Parathyroid adenoma (tissue), 2 donors: ENCODE data around the gene HMGCLL1.

Experiments used
- H2AFZ ChIP-seq: fragments of 300-600 bp; sonication (generic); one replicate; pipeline ENCODE4 v1.7.0; 2017; ENCODE audit warnings: antibody characterized with exemption, mild to moderate bottlenecking
- H3K27ac ChIP-seq: fragments of 300-600 bp; sonication (generic); one replicate; pipeline ENCODE4 v1.7.0; 2017
- H3K27me3 ChIP-seq: fragments of 300-600 bp; sonication (generic); one replicate; pipeline ENCODE4 v1.7.0; 2017; ENCODE audit warnings: low read length; ENCODE audit not compliant: control insufficient read depth, insufficient read depth
- H3K36me3 ChIP-seq: fragments of 300-600 bp; sonication (generic); one replicate; pipeline ENCODE4 v1.7.0; 2017; ENCODE audit warnings: low read length; ENCODE audit not compliant: control insufficient read depth, insufficient read depth
- H3K4me1 ChIP-seq: fragments of 300-600 bp; sonication (generic); one replicate; pipeline ENCODE4 v1.7.0; 2017; ENCODE audit warnings: control low read depth
- H3K4me2 ChIP-seq: fragments of 300-600 bp; sonication (generic); one replicate; pipeline ENCODE4 v1.7.0; 2017; ENCODE audit warnings: low read length
- H3K4me3 ChIP-seq: fragments of 300-600 bp; sonication (generic); one replicate; pipeline ENCODE4 v1.7.0; 2017; ENCODE audit warnings: low read depth, low read length
- H3K79me2 ChIP-seq: fragments of 300-600 bp; sonication (generic); one replicate; pipeline ENCODE4 v1.7.0; 2017; ENCODE audit warnings: control low read depth
- H3K9ac ChIP-seq: fragments of 300-600 bp; sonication (generic); one replicate; pipeline ENCODE4 v1.7.0; 2017; ENCODE audit warnings: mild to moderate bottlenecking
- H3K9me3 ChIP-seq: fragments of 300-600 bp; sonication (generic); one replicate; pipeline ENCODE4 v1.7.0; 2017; ENCODE audit warnings: low read length; ENCODE audit not compliant: control insufficient read depth
- TF ChIP-seq, protein P1 (sequence below): fragments of 300-600 bp; sonication (generic); IDR thresholded peaks from one replicate; pipeline ENCODE4 v1.7.0; 2017; ENCODE audit warnings: antibody characterized with exemption, mild to moderate bottlenecking
- donor health status: primary hyperparathyroidism.

The HMGCLL1 gene

DNA sequence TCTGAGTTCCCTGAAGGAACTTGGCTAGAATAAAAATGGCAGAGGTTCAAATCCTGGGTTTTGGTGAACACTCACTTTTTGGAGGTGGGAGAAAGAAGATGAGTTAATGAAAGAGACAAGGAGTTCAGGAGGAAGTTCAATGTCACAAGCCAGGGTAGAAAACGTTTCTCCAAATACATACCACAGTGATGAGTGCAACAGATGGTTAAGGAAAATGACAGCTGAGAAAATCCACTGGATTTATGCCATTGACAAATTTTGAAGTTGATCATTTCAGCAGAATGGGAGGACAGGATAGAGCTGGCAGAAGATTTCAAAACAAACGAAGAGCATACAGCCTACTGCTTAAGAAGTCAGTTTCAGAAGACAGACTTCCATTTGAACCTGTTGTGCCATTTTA, 129.0 kb downstream of the HMGCLL1 start:
- Histone ChIP-seq H3K4me3 (no peak overlapping the region), H2AFZ (no peak overlapping the region), H3K4me1 (no peaks in the 10 kb centered on the region), H3K27ac (no peak overlapping the region), H3K27me3 (no peaks in the 10 kb centered on the region), H3K79me2 (no peaks in the 10 kb centered on the region), H3K36me3 (no peaks in the 10 kb centered on the region), H3K9ac (no peak overlapping the region), H3K4me2 (no peak overlapping the region), H3K9me3 (no peaks in the 10 kb centered on the region)
- TF ChIP-seq, protein P1, sequence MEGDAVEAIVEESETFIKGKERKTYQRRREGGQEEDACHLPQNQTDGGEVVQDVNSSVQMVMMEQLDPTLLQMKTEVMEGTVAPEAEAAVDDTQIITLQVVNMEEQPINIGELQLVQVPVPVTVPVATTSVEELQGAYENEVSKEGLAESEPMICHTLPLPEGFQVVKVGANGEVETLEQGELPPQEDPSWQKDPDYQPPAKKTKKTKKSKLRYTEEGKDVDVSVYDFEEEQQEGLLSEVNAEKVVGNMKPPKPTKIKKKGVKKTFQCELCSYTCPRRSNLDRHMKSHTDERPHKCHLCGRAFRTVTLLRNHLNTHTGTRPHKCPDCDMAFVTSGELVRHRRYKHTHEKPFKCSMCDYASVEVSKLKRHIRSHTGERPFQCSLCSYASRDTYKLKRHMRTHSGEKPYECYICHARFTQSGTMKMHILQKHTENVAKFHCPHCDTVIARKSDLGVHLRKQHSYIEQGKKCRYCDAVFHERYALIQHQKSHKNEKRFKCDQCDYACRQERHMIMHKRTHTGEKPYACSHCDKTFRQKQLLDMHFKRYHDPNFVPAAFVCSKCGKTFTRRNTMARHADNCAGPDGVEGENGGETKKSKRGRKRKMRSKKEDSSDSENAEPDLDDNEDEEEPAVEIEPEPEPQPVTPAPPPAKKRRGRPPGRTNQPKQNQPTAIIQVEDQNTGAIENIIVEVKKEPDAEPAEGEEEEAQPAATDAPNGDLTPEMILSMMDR, result no peak

DNA sequence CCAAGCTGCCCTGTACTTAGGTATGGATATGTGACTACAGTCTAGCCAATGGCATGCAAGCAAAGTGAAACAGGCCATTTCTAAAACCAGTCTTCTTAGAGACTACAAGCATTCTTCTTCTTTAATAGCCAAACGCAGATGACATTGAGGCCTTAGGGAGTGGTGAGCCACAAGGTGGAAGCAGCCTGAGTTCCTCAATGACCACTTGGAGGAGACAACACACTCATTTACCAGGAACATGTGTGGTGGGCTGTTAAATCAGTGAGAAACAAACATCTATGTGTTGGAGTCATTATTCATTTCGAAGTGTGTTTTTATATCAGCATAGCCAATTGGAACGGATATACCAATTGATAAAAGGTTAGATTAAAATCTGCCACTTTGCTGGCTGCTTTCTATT, 129.8 kb downstream of the HMGCLL1 start:
- H3K27ac ChIP-seq, result no peak overlapping the region
- H3K4me1 ChIP-seq, result no peaks in the 10 kb centered on the region
- no peak overlapping the region for H3K4me3 ChIP-seq
- H2AFZ ChIP-seq, result no peak overlapping the region
- no peak overlapping the region for H3K4me2 ChIP-seq
- H3K9ac ChIP-seq, result no peak overlapping the region
- no peaks in the 10 kb centered on the region for H3K79me2 ChIP-seq
- H3K9me3 ChIP-seq, result no peaks in the 10 kb centered on the region
- TF ChIP-seq, protein P1, result no peak
- no peaks in the 10 kb centered on the region for H3K36me3 ChIP-seq
- H3K27me3 ChIP-seq, result no peaks in the 10 kb centered on the region

DNA sequence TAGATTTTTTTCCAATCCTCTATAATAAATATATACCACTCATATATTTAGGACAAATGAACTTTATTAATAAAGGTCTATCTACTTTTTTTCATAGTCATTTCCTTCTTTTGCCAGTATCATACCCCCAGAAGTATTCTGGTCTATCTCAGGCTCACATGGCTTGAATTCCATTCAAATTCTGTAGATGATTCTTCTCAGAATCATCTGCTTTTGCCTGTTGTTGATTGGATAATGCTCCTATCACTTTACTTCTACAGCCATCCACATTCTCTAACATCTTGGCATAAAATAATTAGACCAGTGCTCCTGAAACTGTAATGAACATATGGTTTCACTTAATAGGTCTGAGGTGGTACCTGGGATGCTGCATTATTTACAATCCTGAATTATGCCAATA, 130.5 kb downstream of the HMGCLL1 start:
- no peak overlapping the region for H3K27ac ChIP-seq
- no peak overlapping the region for H3K9ac ChIP-seq
- no peaks in the 10 kb centered on the region for H3K27me3 ChIP-seq
- H3K9me3 ChIP-seq, result no peaks in the 10 kb centered on the region
- no peak overlapping the region for H3K4me3 ChIP-seq
- H3K79me2 ChIP-seq, result no peaks in the 10 kb centered on the region
- H3K36me3 ChIP-seq, result no peaks in the 10 kb centered on the region
- H3K4me1 ChIP-seq, result no peaks in the 10 kb centered on the region
- H3K4me2 ChIP-seq, result no peak overlapping the region
- H2AFZ ChIP-seq, result no peak overlapping the region
- TF ChIP-seq, protein P1, result no peak

DNA sequence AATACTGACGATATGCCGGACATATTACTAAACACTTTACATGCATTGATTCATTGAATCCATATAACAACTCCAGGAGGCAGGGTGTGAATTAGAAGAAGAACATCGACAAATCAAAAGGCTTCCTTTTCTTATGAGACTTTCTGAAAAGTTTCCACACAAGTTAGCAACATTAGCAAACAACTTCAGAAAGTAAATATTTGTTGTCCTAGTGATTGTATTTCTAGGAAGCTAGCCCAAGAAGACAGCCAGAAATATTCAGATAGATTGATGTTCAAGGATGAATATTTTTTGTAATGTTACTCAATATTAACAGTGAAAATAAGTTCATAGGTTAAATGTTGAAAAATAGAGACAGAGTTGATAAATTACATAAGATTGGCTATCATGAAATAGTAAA, 131.1 kb downstream of the HMGCLL1 start:
- Histone ChIP-seq H3K79me2 (no peaks in the 10 kb centered on the region), H3K4me2 (no peak overlapping the region), H3K27ac (no peak overlapping the region), H3K9ac (no peak overlapping the region), H3K36me3 (no peaks in the 10 kb centered on the region), H3K4me1 (no peaks in the 10 kb centered on the region), H2AFZ (no peak overlapping the region), H3K9me3 (no peaks in the 10 kb centered on the region), H3K27me3 (no peaks in the 10 kb centered on the region), H3K4me3 (no peak overlapping the region)
- TF ChIP-seq, protein P1, result no peak

DNA sequence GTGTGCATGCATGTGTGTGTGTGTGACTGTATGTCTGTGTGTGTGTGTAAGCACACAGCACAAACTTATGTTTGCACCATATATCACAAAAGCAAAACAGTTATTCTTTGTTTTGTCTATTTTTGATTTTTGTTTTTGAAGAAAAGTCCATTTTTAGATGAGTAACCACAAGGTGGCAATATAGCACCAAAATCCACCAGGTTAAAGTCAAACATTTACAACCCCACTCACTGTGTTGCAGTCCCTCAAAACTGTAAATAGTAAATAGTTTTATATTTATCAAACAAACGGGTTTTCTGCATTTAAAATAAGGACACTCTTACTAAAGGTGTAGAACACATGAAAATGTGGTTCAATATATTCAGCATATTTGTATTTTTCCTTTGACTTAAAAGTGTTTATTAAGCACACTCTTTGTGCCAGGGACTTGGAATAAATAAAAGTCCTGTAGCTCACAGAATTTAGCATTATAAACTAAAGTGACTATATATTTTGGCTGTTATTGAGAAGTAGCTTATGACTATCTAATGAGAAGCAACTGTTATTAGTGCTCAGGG, 133.3 kb downstream of the HMGCLL1 start:
- TF ChIP-seq, protein P1, result peak; percentile 43
- Histone ChIP-seq H3K9ac (no peak overlapping the region), H3K9me3 (no peaks in the 10 kb centered on the region), H3K4me3 (no peak overlapping the region), H3K4me1 (no peaks in the 10 kb centered on the region), H3K36me3 (no peaks in the 10 kb centered on the region), H3K27ac (no peak overlapping the region), H3K4me2 (no peak overlapping the region), H3K79me2 (no peaks in the 10 kb centered on the region), H3K27me3 (no peaks in the 10 kb centered on the region), H2AFZ (no peak overlapping the region)
